ENCODE data around the gene MACO1.

GRCh38 chr1:25532970-25533369 lies 102.3 kb downstream of the MACO1 start:
- TF ChIP-seq CTCF (optimal IDR thresholded peaks at IDR 0.05 in 1 of 3, IDR thresholded peaks at IDR 0.05 in 1 of 3, conservative IDR thresholded peaks at IDR 0.05 in 1 of 3; ENCODE audit: extremely low read depth in 1 of 3, insufficient read depth in 2 of 3, low read length in 3 of 3) = peak in 1 of 3 experiments; percentile 1
- no peak for TF ChIP-seq EZH2 (IDR thresholded peaks at IDR 0.05; ENCODE audit: low read length)
